GM18517 (cell line): ENCODE data around the gene KLKB1.
"Not testable (repeated sequence)": the region's sequence is repeated elsewhere in the genome, so short reads cannot be mapped to it uniquely, and the experiment has no call there.

Experiments
- ATAC-seq: cut with Tn5 transposase; IDR thresholded peaks from one replicate; pipeline ENCODE4 v1.9.1; 2021; ENCODE audit warnings: mild to moderate bottlenecking, moderate library complexity; ENCODE audit not compliant: unreplicated experiment

KLKB1 gene

DNA sequence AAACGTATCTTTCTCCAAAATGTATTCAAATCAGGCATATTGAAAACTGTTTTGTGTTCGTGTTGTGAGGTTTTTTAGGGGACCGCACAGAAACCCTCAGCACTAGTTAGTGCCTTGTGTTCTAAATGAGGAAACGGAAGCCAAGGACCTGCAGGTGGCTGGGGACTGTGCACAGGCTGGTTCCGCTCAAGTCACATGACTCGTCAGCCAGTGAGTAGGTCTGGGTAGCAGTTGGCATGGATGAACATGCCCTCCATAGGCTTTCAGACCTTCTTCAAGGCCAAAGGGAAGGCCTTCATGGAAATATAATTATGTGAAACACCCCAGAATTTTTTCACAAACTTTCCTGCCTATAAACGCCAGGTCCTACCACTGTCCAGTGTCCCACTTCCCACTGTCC, 37.4 kb downstream of the KLKB1 start:
- ATAC-seq: no peak

DNA sequence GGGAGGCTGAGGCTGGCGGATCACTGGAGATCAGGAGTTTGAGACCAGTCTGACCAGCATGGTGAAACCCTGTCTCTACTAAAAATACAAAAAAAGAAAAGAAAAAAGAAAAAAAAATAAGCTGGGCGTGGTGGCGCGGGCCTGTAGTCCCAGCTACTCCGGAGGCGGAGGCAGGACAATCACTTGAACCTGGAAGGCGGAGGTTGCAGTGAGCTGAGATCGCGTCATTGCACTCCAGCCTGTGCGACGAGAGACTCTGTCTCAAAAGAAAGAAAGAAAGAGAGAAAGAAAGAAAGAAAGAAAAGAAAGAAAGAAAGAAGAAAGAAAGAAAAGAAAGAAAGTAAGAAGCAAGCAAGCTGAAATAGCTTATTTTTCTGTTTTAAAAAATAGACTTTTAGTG, 37.9 kb downstream of the KLKB1 start:
- not testable (repeated sequence) for ATAC-seq

DNA sequence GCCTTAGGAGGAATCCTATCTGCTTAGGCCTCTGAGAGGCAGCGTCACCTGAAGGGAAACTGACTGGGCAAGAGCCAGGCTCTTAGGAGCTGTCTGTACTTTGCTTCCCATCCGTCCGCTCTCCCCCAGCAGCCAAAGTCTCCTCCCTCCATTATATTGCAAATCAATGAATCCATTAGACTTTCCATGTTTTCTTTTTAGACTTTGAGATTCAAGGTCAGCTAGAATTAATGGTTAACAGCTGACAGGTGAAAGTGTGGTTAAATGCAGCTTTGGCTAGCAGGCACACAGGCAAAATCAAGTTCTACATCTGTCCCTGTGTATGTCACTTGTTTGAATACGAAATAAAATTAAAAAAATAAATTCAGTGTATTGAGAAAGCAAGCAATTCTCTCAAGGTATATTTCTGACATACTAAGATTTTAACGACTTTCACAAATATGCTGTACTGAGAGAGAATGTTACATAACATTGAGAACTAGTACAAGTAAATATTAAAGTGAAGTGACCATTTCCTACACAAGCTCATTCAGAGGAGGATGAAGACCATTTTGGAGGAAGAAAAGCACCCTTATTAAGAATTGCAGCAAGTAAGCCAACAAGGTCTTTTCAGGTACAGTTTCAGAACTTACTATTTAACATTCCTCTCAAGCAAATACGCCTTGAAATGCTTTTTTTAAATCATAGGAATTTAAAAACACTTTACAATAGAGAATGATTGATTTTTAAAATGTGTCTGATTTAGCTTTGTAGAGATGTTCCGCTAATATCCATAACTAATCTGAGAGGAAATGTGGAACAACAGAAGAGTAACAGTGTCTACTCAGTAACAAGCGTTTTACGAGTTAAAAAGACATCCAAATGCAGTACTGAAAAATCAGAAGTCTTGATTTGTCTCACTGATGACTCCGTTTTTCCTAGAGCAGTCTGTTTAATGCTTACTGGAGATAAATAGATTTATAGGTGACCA, 38.7 kb downstream of the KLKB1 start, which contains the start of gene F11:
F11 (plus strand) TSS at position 507 of the 970 bp plus-strand sequence. CDS start 948 bp downstream, outside the sequence.
- no peak for ATAC-seq

DNA sequence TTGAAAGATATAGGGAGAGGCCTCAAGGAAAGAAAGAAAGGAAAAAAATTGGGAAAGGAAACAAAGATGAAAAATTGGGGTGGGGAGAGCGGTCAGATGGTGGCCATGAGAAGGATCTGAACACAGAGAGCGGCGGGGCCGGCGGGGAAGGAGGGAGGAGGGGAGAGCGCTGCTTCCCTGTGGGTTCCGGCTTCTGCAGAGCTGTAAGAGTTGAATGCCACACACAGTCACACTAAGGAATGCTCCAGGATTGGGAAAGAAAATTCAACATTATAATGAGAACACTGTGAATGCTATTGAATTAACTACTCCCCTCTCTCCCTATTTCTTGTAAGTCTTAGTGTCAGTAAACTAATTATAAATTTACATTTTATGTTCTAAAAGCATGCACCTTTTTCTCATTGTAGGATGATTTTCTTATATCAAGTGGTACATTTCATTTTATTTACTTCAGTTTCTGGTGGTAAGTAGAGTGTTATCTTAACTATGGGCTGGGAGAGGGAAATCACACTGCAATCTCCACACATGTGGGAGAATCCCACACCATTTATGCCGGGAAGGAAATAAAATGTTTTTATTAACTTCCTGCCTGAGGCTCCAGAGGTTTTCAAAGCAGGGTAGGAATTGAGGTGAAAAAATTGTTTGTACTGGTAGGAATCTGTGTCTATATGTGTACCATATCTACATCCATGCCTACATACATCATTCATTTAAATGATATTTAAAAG, 39.6 kb downstream of the KLKB1 start:
- ATAC-seq: no peak

DNA sequence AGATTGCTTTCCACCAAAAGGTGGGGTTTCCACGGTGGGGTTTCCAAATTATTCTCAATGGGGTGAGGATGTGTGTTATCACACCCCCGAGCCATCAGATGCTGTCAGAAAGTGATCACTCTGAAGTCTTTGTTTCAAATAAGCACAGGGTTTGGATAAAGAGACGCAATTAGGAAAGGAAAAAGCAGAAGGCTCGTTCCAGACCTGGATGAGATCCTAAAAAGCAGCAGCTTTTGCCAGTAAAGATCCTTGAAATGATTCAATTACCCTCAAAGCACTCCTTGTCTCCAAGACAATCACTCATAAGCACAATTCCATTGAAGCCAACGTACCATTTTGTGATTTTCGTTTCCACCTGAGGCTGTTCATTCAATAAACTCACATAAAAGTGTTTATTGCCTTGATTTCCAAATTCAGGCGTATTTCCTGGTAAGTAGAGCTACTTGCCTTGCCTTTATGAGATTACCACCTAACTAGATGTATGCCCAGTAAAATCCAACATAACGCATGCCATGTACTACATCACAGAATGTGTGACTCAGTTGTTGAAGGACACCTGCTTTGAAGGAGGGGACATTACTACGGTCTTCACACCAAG, 43.9 kb downstream of the KLKB1 start:
- ATAC-seq: no peak

DNA sequence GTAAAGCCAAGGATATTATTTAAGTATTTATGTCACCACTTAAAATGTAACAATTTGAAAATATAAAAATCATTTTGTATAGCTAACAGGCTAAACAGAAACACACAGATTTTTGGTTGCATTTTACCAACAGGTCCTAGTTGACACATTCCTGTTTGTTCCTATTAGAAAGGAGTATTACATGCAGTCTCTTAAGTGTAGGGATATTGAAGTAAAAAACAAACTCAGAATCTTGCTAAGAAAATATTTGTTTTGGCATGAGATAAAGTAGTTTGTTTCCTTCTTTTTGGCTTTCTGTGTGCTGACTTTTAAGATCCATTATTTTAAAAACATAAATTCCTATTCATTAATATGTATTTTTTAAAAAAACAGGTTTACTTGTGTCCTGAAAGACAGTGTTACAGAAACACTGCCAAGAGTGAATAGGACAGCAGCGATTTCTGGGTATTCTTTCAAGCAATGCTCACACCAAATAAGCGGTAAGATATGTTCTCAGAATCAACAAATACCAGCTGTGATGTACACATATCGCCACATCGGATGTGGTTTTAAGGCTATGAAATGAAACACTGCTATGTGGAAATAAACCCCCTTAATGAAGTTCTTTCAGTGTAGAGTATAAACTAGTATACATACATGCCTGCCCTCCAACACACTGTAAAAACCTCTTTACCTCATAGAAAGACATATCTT, 45.5 kb downstream of the KLKB1 start:
- no peak for ATAC-seq

DNA sequence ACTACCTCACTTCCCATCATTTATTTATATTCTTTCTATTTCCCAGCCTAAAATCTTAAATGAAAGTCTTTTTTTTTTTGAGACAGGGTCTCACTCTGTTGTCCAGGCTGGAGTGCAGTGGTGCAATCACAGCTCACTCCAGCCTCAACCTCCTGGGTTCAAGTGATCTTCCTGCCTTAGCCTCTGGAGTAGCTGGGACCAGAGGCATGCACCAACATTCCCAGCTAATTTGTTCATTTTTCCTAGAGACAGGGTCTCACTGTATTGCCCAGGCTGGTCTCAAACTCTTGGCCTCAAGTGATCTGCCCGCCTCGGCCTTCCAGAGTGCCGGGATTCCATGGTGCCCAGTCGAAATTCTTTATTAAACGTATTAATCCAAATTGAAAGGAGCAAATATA, 46.1 kb downstream of the KLKB1 start:
- ATAC-seq: not testable (repeated sequence)

DNA sequence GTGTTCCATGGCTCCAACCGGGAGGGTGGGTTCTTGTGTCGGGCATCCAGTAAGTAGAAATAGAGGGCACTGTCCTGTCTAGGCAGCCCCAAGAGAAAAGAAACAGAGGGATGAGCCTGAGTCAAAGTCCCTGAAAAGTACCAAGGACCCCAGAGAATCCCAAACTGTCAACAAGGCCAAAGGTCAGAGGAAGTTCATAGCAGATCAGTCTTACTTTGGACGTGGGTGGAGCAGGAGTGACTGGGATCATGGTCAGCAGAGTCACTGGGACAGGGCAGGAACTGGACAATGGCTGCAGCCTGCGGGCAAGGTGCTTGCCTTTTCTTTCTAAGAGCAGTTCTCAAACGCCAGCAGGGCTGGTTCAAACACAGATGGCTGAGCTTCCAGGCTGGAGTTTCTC, 56.0 kb downstream of the KLKB1 start:
- no peak for ATAC-seq

DNA sequence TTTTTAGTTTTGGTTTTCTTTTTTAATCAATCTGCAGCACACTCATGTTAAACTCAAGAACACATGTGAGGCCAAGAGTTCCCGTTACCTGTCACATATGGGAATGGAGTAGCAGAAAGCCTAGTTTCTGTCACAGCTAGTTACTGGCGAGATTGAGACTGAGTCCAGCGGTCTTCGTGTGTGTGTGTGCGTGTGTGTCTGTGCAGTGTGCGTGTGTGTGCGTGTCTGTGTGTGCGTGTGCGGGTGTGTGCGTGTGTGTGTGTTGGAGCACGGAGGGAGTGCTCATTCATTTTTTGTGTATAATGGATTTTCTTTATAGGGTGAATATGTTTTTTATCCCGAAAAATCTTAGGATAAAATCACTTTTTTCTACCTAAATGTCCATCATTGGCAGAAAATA, 57.8 kb downstream of the KLKB1 start:
- no peak for ATAC-seq

DNA sequence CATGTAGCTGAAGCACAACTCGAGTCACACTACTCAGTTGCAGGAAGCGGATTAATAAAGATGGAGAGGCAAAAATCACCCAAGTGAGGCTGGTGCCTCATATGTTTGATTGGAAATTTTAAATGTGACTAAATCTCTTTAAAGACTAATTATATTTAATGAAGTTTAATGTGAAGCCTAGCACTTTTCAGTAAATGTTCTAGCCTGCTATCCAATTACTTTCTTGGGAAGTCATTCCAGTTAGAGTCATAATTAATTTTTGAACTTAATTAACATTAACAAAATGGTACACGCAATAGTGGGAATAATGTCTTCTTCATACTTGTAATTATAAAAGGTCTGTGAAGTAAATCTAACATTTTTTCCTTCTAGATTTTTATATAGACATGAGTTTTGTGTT, 59.3 kb downstream of the KLKB1 start:
- no peak for ATAC-seq

DNA sequence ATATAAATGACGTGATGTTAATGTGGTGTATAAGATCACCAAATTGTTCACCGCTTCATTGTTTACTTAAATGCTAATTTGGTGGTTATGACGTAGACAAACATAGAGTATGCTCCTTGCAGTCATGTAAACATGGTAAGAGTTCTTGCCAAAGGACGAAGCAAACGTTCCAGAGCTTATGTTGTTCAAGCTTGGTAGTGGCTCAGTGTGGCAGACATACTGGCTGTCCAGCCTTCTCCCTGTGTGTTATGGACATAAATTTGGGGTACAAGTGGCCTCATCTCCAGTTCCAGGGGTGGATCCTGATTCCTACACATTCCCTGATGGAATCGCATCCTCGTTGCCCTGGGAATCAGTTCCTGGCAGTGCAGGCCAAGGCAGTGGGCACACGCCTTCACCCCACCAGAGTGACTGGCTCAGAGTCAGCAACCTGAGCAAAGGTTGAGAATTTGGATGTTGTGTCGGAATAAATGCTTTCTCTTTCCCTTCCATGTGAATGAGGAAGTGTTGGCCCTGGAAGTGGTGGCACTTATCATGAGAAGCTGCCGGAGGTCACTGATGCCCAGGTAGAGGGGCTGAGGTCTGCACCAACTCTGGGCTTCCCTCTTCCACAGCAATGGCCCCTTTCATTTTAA, 64.1 kb downstream of the KLKB1 start:
- no peak for ATAC-seq

DNA sequence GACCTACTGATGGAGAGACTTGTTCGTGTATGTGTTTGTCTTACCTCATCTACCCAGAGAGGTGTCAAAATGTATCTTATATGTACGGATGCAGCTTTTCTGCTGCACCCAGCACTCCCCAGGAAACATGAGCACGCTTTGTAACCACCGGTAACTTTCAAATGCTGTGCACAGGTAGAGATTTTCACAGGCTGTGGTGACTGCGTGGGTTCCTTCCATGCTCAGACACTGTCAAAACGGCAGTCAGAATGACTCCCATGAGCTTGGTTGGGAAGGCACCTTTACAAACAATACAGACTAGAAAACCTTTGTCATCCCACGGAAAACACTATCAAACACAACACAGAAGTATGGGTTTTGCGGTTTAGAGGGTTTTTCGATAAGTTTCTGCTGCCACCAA, 66.9 kb downstream of the KLKB1 start:
- no peak for ATAC-seq

DNA sequence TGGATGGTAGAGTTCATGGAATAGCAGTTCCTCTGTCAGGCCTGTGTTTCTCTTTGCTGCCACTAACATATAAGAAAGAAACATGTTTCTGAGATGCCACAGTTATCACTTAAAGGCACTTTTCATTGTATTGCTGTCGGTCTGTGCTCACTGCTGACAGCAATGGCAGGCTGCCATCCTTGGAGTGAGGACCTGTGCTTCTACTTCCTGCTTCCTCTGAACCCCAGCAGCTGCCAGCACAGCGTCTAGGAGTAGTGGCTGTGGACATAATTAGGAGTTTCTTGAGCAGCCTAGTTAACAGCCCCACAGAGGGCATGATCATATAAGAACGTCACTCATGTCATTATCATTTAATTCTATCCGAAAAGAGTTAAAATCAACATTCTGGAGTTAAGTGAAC, 69.2 kb downstream of the KLKB1 start:
- no peak for ATAC-seq

DNA sequence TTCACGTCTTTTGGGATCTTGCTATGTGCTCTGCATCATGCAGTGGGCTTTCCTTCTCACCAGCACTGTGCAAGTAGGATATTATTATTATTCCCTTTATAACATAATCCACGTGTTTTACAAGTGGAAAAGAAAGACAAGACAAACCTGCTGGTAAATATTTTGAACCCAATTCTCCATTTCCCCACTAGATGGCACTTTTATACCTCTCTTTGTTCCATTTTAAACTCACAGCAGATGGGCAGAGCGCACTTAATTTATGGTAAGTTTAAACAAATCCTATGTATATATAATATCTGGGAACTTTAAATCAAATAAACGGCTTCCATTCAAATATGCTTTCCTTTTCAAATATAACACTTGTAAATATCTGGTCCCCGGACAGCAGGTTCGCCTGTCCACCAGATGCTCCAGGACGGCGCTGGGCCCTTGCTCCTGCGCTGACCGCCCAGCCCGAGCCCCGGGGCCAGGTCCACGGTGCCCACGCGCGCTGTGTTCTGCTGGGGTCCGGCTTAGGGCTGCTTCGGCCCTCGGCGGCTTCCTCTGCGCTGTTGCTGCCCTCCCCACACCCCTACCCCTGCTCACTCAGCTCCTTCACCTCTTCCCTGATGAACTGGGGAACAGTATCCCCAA, 69.8 kb downstream of the KLKB1 start:
- ATAC-seq: no peak

DNA sequence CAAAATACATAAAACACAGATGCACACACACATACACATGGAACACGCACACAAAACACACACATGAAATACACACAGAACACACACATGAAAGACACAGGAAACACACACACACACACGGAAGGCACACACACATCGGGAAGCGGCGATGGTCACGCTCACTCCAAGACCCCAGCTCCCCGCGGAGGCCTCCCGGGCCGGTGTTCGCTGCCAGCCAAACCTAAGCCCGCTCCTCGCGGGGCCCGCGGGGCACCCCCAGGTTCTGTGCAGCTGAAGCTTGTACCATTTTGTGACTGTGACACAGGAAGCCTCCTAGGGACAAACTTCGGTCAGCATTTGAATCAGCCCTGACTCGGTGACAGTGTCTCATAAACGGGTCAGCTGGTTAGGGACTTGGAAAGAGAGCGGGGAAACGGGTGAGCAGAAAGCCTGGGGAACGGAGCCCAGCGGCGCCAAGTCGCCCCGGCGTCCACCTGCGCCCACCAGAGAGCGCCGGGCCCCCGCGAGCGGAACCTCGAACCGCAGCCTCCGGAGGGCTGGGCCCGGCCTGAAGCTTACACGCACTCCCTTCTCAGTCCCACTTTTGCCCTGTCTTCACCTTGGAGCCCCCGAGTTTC, 70.8 kb downstream of the KLKB1 start:
- no peak for ATAC-seq

DNA sequence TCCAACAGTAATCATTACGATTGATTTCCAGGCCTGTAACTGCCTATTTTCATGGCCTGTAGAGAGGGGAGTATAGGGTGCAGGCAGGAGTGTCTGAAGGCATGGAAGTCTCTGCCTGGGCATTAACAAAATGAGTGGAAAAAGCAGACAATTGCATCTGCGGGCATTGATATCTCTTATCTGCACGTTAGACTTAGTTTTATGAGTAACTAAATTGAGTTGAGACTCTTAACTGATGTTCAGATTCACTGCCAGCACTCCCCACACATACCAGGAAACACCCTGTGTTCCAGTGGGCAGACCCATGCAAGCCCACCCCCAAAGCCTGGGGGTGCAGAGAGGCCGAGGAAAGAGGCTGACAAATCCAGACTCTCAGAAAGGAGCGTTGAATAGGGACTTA, 72.0 kb downstream of the KLKB1 start:
- ATAC-seq: no peak

DNA sequence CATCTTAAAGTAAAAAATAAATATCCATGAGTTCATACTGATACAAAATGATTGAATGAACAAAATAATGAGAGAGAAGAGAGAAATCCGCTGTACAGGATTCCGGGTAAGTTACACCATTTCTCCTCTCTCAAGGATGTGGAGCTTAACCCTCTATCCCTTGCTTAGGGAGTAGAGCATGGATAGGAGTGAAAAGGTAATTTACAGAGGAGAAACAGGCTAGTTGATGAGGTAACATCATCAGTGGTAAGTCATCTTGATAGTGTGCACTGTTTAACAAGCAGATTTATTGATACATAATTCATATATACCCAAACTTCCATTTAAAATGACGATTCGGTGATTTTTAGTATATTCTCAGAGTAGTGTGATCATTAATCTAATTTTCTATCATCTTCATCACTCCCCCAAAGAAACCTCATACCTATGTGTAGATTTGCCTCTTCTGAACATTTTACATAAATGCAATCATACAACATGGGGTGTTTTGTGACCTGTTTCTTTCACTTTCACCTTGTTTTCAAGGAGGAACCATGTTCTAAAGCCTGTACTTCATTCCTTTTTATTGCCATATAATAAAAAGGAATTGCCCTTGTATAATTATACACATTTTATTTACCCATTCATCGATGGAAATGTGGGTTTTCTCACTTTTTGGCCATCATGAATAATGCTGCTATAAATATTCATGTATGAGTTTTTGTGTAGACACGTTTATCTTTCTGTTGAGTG, 73.5 kb downstream of the KLKB1 start:
- no peak for ATAC-seq

DNA sequence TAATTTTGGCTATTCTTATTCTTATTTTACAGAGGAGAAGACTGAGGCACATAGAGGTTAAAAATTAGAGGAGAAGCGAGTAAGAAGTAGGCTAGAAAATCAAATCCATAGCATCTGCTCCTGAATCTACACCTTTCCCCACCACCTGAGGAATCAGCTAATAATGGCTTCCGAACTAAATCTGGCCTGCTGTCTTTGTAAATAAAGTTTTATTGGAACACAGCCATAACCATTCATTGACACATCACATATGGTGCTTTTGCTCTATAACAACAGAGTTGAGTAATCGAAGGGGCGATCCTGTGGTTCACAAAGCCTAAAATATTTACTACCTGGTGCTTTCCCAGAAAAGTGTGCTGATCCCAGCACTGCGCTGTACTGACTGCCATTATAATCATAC, 76.9 kb downstream of the KLKB1 start:
- no peak for ATAC-seq
